Liver (tissue), 9 donors: Measurements from ENCODE around the gene PABPC1L. TPM values are rescaled to one million over a fixed set of nuclear protein-coding genes. Genes with fewer than 3 reads are reported as not detected.

Experiments used
- DNase-seq: peaks from one replicate; pipeline ENCODE4 v3.0.0-alpha.2; 2017; ENCODE audit warnings: low spot score
- H3K27ac ChIP-seq, 2 donors: one replicate each; pipeline ENCODE4 v1.7.0; 2013; ENCODE audit warnings: inconsistent platforms in 2 of 2, low read length in 2 of 2, control low read depth in 1 of 2, low read depth in 1 of 2, mild to moderate bottlenecking in 1 of 2
- H3K27me3 ChIP-seq, 4 donors: one replicate each; pipeline versions ENCODE4 v1.6.1 to v1.7.0; 2013; ENCODE audit warnings: low read length in 3 of 4, inconsistent platforms in 1 of 4, mild to moderate bottlenecking in 1 of 4, moderate library complexity in 1 of 4; ENCODE audit not compliant: control insufficient read depth in 4 of 4, insufficient read depth in 4 of 4
- H3K36me3 ChIP-seq, 4 donors: one replicate each; pipeline versions ENCODE4 v1.6.1 to v1.7.0; 2013; ENCODE audit warnings: low read length in 3 of 4, mild to moderate bottlenecking in 3 of 4, low read depth in 1 of 4, moderate library complexity in 1 of 4; ENCODE audit not compliant: control insufficient read depth in 4 of 4, insufficient read depth in 3 of 4
- H3K4me1 ChIP-seq, 4 donors: one replicate each; pipeline versions ENCODE4 v1.6.1 to v1.7.0; 2013; ENCODE audit warnings: low read length in 3 of 4, mild to moderate bottlenecking in 3 of 4, moderate library complexity in 1 of 4; ENCODE audit not compliant: control insufficient read depth in 4 of 4, insufficient read depth in 4 of 4
- H3K4me3 ChIP-seq, 3 donors: one replicate each; pipeline versions ENCODE4 v1.6.1 to v1.7.0; 2013; ENCODE audit warnings: low read length in 3 of 3, control low read depth in 1 of 3, low read depth in 1 of 3, mild to moderate bottlenecking in 1 of 3
- H3K9ac ChIP-seq, 2 donors: one replicate each; pipeline ENCODE4 v1.7.0; 2013; ENCODE audit warnings: low read length in 2 of 2, mild to moderate bottlenecking in 2 of 2, moderate library complexity in 2 of 2, control low read depth in 1 of 2, low read depth in 1 of 2
- H3K9me3 ChIP-seq, 4 donors: one replicate each; pipeline versions ENCODE4 v1.6.1 to v1.7.0; 2013; ENCODE audit warnings: low read length in 3 of 4; ENCODE audit not compliant: control insufficient read depth in 4 of 4
- ATF3 ChIP-seq: IDR thresholded peaks from 2 replicates; pipeline ENCODE4 v1.6.1; 2016; ENCODE audit warnings: antibody characterized with exemption
- CTCF ChIP-seq: fragments of 150-350 bp; IDR thresholded peaks from 2 replicates; pipeline ENCODE4 v1.5.1; 2017; ENCODE audit warnings: improper control_type of control experiment, low read depth, low read length; ENCODE audit not compliant: missing input control
- EGR1 ChIP-seq, 2 donors: IDR thresholded peaks; 2 replicates each; pipeline ENCODE4 v1.6.1; 2016 to 2018; ENCODE audit warnings: antibody characterized with exemption in 2 of 2, low read depth in 2 of 2
- FOXA1 ChIP-seq: IDR thresholded peaks from 2 replicates; pipeline ENCODE4 v1.6.1; 2016; ENCODE audit warnings: antibody characterized with exemption
- FOXA2 ChIP-seq: IDR thresholded peaks from 2 replicates; pipeline ENCODE4 v1.6.1; 2016; ENCODE audit warnings: antibody characterized with exemption
- GABPA ChIP-seq, 2 donors: IDR thresholded peaks in 1 of 2; conservative IDR thresholded peaks in 1 of 2; 2 replicates each; pipeline ENCODE4 v1.6.1; 2016; ENCODE audit warnings: antibody characterized with exemption in 2 of 2, mild to moderate bottlenecking in 1 of 2, moderate library complexity in 1 of 2
- HNF4A ChIP-seq, 2 donors: conservative IDR thresholded peaks; 2 replicates each; pipeline ENCODE4 v1.6.1; 2016; ENCODE audit warnings: antibody characterized with exemption in 2 of 2, mild to moderate bottlenecking in 2 of 2
- HNF4G ChIP-seq: IDR thresholded peaks from 2 replicates; pipeline ENCODE4 v1.6.1; 2016; ENCODE audit warnings: antibody characterized with exemption
- JUND ChIP-seq, 2 donors: IDR thresholded peaks; 2 replicates each; pipeline ENCODE4 v1.6.1; 2016; ENCODE audit warnings: antibody characterized with exemption in 2 of 2
- MAX ChIP-seq: IDR thresholded peaks from 2 replicates; pipeline ENCODE4 v1.6.1; 2016; ENCODE audit warnings: antibody characterized with exemption
- RAD21 ChIP-seq, 2 donors: IDR thresholded peaks; 2 replicates each; pipeline ENCODE4 v1.6.1; 2016; ENCODE audit warnings: antibody characterized with exemption in 2 of 2, mild to moderate bottlenecking in 2 of 2
- RXRA ChIP-seq, 2 donors: IDR thresholded peaks; 2 replicates each; pipeline ENCODE4 v1.6.1; 2017 to 2018; ENCODE audit warnings: antibody characterized with exemption in 2 of 2, mild to moderate bottlenecking in 1 of 2
- SP1 ChIP-seq: IDR thresholded peaks from 2 replicates; pipeline ENCODE4 v1.6.1; 2018; ENCODE audit warnings: antibody characterized with exemption, mild to moderate bottlenecking
- TAF1 ChIP-seq: conservative IDR thresholded peaks from 2 replicates; pipeline ENCODE4 v1.6.1; 2016; ENCODE audit warnings: antibody characterized with exemption, mild to moderate bottlenecking
- YY1 ChIP-seq: IDR thresholded peaks from 2 replicates; pipeline ENCODE4 v1.6.1; 2016; ENCODE audit warnings: antibody characterized with exemption, mild to moderate bottlenecking
- ZBTB33 ChIP-seq: IDR thresholded peaks from 2 replicates; pipeline ENCODE4 v1.6.1; 2016; ENCODE audit warnings: antibody characterized with exemption
- WGBS: extraction: QIAGEN DNeasy Blood & Tissue Kit; methylation state at CpG from one replicate; pipeline ENCODE4 v1.1.7; 2013; 5-methylcytosine and 5-hydroxymethylcytosine counted together
- polyA plus RNA-seq, 2 donors: library from polyadenylated mRNA; stranded (reverse) in 1 of 2; unstranded in 1 of 2; fragments of 200-250 nt in 1 of 2; fragments of >200 nt in 1 of 2; fragmentation: Nextera tagmentation in 1 of 2; extraction: Ambion mirVana in 1 of 2; gene quantifications; one replicate each; pipeline versions ENCODE4 v1.2.1 to v1.2.3, GENCODE V29; 2013 to 2015
- total RNA-seq, 2 donors: library from RNA; depleted of rRNA; stranded (reverse); fragments of >200 nt; gene quantifications; one replicate each; pipeline ENCODE4 v1.2.3, GENCODE V29; 2014
- TF ChIP-seq, protein P1 (sequence below): IDR thresholded peaks from 2 replicates; pipeline ENCODE4 v1.6.1; 2016; ENCODE audit warnings: antibody characterized with exemption, mild to moderate bottlenecking
- donor health status: healthy.
- donor health status: healthy.
- donor health status: healthy.
- donor health status: healthy.
- donor health status: healthy.

PABPC1L gene
- total and polyA plus RNA-seq, 4 donors, result 4.7 to 21.0 (median 10.9) TPM

GRCh38 chr20:44908987-44909871, 631 bp upstream of the PABPC1L start:
- no peak overlapping the region for H3K9ac ChIP-seq
- no peak for TF ChIP-seq FOXA1
- no peak for TF ChIP-seq ATF3
- peak in 1 of 2 donors; percentile 17 for TF ChIP-seq HNF4A (conservative IDR thresholded peaks at IDR 0.05)

GRCh38 chr20:44910690-44911262, 916 bp downstream of the PABPC1L start:
- WGBS, result 54% methylated on average over 17 of the region's 17 CpGs
- Histone ChIP-seq H3K4me1 (peaks cover 3 to 24% (median 14%) of the 10 kb centered on the region in 4 donors), H3K27ac (no peak overlapping the region), H3K27me3 (no peaks in the 10 kb centered on the region), H3K9me3 (no peaks in the 10 kb centered on the region), H3K36me3 (peaks cover 0 to 23% (median 20%) of the 10 kb centered on the region in 4 donors), H3K9ac (no peak overlapping the region), H3K4me3 (peak overlapping the region; percentile 61 to 84 (median 79))
- DNase-seq, result no peak
- no peak for TF ChIP-seq JUND (IDR thresholded peaks at IDR 0.05)
- TF ChIP-seq ATF3, result no peak
- TF ChIP-seq HNF4A (conservative IDR thresholded peaks at IDR 0.05), result no peak
- no peak for TF ChIP-seq FOXA2
- no peak for TF ChIP-seq SP1
- TF ChIP-seq, protein P1, sequence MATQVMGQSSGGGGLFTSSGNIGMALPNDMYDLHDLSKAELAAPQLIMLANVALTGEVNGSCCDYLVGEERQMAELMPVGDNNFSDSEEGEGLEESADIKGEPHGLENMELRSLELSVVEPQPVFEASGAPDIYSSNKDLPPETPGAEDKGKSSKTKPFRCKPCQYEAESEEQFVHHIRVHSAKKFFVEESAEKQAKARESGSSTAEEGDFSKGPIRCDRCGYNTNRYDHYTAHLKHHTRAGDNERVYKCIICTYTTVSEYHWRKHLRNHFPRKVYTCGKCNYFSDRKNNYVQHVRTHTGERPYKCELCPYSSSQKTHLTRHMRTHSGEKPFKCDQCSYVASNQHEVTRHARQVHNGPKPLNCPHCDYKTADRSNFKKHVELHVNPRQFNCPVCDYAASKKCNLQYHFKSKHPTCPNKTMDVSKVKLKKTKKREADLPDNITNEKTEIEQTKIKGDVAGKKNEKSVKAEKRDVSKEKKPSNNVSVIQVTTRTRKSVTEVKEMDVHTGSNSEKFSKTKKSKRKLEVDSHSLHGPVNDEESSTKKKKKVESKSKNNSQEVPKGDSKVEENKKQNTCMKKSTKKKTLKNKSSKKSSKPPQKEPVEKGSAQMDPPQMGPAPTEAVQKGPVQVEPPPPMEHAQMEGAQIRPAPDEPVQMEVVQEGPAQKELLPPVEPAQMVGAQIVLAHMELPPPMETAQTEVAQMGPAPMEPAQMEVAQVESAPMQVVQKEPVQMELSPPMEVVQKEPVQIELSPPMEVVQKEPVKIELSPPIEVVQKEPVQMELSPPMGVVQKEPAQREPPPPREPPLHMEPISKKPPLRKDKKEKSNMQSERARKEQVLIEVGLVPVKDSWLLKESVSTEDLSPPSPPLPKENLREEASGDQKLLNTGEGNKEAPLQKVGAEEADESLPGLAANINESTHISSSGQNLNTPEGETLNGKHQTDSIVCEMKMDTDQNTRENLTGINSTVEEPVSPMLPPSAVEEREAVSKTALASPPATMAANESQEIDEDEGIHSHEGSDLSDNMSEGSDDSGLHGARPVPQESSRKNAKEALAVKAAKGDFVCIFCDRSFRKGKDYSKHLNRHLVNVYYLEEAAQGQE, result no peak
- TF ChIP-seq GABPA (IDR thresholded peaks at IDR 0.05 in 1 of 2, conservative IDR thresholded peaks at IDR 0.05 in 1 of 2), result no peak
- TF ChIP-seq RAD21 (IDR thresholded peaks at IDR 0.05), result no peak
- TF ChIP-seq HNF4G, result no peak
- TF ChIP-seq YY1, result no peak
- TF ChIP-seq ZBTB33, result no peak
- no peak for TF ChIP-seq MAX
- no peak for TF ChIP-seq CTCF
- no peak for TF ChIP-seq EGR1 (IDR thresholded peaks at IDR 0.05; ENCODE audit: low read depth in 2 of 2)
- TF ChIP-seq RXRA (IDR thresholded peaks at IDR 0.05), result no peak
- TF ChIP-seq TAF1, result no peak

More at GRCh38 chr20:44908987-44909871, 631 bp upstream of the PABPC1L start:
- Histone ChIP-seq H3K27ac (no peak overlapping the region), H3K4me1 (peaks cover 3 to 24% (median 14%) of the 10 kb centered on the region in 4 donors), H3K4me3 (peak overlapping the region; percentile 25 to 79 (median 61)), H3K27me3 (no peaks in the 10 kb centered on the region), H3K9me3 (no peaks in the 10 kb centered on the region), H3K36me3 (peaks cover 0 to 38% (median 34%) of the 10 kb centered on the region in 4 donors)
- no peak for DNase-seq
- 34% methylated on average over 14 of the region's 14 CpGs for WGBS
